UCSD-AML1 (cell line): Measurements from ENCODE around the gene ARSJ.

Experiments
- DNase-seq: peaks from one replicate; lab custom pipeline; 2025; ENCODE audit not compliant: unreplicated experiment; lab: John Stamatoyannopoulos, UW

ARSJ gene

DNA sequence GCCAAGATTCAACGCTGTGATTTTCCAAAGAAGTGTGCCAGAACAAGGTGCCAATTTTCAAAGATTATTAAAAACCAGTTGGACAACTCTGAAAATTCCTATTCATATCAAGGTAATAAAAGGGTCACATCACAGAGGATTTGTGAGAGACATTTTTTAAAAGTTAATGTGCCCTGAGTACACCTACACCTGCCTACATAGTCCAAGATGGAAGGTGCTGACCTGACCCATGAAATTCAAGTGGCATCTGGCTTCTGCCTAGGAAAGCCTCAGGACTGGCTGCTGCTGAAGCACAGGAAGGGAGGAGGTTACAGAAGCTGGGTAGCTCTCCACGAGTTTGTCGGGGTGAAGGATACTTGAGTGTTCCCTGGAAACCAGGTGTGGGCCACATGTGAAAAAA, 11.4 kb upstream of the ARSJ start:
- DNase-seq = no peak

DNA sequence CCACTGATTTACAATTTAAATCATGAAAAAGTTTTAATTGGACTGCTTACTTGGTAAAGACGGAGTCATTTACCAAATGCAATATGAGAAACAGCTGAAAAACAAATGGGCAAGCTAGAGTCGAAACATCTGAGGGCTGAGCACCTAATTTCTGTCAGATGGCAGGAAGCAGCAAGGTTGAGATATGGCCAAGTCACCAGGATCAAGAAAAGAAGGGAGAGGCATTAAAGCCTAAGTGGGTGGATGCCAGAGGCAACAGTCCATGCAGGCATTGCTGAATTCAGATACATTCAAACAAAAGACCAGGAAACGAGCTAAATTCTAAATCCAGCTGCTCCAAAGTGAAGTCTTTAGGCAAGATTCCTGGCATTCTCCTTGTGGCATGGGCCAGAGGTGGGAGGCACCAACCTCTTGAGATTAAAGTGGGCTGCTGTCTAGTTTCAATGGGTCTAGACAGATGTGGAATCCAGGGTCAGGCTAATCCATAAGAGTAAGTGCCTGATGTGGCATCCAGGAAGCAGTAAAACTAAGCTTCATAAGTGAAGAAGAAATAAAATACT, 8.0 kb upstream of the ARSJ start:
- DNase-seq = no peak

DNA sequence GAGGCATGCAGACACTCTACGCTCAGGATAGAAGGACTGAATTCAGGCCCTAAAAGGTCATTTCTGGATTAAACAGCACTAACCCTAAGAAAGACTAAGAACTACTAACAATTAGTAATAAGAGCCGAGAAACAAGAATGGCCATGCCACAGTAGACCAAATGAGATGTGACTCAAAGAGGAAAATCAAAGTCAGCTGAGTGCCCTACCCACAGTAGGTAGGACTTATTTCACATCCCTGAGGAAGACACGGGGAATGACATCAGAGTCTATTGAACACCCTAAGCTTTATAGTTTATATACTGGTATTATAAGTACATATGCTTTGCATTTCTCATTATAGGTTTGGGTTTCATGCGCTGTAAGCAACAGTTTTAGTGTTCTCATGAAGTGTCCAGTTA, 2.7 kb upstream of the ARSJ start:
- DNase-seq = no peak

DNA sequence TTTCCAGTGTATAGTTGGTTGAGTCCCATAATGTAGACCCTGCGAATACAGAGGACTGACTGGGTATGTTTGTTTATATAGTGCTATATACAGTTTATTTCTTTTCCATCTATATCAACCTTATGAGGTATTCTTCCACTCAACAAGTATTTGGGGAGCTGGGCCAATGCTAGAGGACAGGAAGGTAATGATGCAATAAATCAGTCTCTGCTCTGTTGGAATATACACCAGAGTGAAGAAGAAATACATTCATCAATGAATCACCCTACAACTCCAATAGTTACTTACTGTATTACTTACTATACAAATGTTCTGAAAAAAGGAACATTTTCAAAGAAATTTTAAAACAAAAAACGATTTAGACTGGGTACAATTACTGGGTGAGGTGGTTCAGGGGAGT, 2.1 kb upstream of the ARSJ start:
- DNase-seq = no peak

GRCh38 chr4:113979905-113980615, 613 bp upstream of the ARSJ start:
- no peak for DNase-seq

DNA sequence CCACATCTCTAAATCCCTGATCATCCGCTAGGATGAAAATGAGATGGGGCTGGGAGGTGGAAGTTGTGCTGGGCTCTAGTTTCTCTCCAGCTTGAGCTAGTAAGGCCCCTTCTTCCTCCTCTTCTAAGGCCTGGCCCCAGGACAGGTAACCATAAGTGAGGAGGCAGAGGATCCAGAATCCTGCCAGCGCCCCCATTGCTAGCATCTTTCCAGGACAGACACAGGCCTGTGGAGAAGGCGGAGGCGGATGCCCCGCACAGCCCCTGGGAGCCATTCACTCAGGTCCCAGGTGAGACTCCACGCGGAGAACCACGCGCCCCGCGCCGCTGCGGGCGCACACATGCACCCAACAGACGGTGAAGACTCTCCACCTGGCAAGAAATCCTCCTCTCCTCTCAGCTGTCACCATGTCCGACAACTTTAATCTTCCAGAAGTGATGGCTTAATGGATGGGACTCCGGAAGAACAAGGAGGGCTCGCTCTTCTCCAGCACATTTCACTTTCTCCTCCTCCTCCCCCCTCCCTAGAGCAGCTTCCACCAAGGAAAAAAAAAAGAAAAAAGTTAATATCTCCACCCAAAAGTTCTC, 793 bp downstream of the ARSJ start:
- DNase-seq = no peak

- no peak for DNase-seq
Measured at GRCh38 chr4:113978105-113978504, 1.3 kb downstream of the ARSJ start.

DNA sequence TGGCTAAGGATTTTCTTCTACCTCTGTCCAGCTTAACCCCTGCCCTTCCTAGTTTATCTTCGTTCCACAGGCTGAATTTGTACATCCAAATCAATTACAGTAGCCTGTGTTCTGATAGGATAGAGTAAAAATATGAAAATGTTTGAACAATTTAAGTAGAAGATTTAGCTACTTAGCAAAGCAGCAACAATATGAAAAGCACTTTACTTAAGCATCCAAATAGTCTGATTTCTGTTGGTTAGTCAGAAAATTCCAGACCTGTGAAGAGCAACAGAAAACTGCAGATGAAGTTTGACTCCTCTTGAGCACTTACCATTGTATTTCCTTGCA, 2.0 kb downstream of the ARSJ start:
- DNase-seq = no peak

DNA sequence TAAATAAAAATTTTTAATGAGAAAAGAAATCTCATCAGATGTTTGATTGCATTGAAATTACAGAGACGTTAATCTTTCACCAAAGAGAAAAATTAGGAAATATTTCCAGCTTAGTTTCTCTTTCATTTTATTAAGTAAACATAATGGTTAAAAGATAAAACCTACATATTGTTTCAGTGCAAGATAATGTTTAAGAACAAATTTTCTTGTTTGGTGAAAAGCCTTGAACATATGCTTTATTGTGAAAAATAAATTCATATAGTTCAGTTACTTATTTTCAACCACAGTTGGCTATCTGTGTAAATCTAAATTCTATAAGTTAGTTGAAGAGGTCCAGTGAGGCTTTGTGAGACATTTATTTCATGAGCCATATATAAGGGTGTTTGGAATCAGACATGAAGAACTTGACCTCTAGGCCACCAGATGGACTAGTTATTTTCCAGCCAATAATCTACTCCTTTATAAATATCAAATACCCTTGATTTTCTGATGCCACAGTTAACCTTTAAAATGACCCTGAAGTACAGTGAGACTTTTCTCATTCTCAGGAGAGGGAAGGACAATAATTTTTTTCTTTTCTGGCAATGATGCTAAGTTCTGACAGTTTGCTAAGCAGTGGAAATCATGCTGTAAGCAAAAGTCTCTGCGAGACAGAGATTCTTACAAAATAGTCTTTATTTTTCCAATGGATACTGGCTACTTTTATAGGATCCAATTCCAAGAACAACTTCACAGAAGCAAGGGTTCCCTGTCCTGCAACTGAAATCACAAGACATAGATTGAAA, 2.5 kb downstream of the ARSJ start:
- DNase-seq = no peak

DNA sequence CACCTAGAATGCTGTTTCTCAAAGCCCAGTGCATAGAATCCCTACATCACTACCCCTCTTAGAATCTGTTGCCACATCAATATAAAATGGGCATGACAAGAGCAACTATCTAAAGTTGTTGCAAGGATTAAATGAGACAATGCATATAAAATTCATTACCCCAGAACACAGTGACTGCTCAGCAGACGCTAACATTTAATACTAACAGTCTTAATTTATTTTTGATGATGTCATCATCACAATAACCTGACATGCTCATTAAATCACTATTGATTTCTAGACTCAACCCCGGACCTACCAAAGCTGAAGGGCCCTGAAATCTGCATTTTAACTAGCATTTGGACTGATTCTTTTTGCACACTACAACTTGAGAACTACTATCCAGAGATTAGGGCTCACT, 3.9 kb downstream of the ARSJ start:
- DNase-seq = no peak

GRCh38 chr4:113974467-113974866, 5.0 kb downstream of the ARSJ start:
- DNase-seq = no peak

DNA sequence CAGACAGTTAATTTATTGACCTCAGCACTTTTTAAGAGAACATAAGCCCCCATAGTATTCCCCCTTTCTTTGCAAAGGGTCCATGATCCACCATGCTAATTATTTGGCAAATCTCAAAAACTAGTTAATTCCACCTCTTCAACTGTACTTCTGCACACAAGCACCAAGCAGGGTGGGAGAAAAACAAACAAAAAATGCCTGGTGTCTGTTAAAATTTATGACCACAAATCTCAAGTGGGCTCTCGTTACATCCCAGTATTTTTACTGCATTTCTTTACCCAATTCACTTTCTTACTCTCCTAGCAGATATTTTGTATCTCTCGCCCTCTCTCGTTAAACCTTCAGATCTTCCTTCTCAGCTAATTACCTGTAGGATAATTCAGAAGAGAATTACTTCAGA, 6.1 kb downstream of the ARSJ start:
- DNase-seq = no peak

DNA sequence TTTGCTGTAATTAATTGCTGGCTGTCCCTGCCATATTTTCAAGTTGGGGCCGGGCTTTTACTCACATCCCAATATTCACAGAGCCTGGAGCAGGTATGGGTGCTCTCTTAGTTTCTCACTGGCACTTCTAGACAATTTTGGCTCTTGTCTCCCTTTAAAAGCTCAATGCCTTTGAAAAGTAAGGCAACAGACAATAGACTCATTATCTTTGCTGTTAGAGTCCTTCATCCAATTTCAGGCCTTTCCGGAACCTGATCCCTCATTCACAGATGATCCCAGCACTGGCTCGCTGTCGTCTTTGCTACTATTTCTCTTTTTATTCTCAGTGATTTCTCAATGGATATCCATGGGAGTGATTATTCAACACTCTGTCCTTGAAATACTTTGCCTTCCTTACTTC, 6.7 kb downstream of the ARSJ start:
- no peak for DNase-seq

GRCh38 chr4:113971706-113972360, 7.6 kb downstream of the ARSJ start:
- no peak for DNase-seq

DNA sequence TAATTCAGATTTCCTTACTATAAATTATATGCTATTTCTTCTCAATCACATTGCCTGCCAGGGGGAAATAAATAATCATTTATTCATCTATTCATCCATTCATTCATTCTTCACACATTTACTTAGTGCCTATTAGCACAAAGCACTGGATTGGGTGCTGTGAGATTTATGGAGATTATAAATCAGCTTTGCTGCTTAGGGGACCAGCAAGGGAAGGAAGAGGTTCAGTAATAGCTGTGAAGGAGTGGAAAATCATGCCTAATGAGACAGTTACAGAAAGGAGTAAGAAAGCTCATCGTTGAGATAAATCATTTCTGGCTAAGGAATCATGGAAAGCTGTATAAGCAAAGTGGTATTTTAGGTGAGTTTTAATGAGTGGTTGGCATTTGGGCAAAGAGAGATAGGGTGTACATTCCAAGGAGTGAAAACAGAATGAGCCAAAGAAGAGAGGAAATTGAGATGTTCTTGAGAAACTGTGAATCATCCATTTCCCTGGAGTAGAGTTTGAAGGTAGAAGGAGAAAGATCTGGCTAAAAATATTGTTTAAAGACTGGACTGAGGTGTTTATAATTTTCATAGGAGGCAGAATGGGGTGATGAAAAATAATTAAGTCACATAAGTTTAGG, 9.6 kb downstream of the ARSJ start:
- DNase-seq = no peak

- no peak for DNase-seq
Measured at GRCh38 chr4:113968473-113968872, 11.0 kb downstream of the ARSJ start.

DNA sequence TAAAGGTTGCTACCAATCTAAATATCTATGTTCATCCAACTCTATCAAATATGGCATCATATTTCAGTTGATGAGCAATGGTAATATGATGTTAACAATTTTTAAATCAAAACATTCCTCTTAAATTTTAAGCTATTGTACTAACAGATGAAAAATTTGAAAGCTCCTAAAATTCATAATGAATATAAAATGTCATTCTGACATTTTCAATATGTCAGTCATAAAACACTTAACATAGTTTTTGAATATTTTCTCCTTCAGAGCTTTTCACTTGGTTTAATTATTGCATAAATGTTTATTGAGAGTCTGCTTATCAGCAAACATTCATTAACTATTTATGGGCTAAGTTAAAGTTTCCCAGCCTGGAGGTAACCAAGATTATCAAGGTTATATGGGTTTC, 11.8 kb downstream of the ARSJ start:
- DNase-seq = no peak

- no peak for DNase-seq
Measured at GRCh38 chr4:113962719-113963265, 16.7 kb downstream of the ARSJ start.

DNA sequence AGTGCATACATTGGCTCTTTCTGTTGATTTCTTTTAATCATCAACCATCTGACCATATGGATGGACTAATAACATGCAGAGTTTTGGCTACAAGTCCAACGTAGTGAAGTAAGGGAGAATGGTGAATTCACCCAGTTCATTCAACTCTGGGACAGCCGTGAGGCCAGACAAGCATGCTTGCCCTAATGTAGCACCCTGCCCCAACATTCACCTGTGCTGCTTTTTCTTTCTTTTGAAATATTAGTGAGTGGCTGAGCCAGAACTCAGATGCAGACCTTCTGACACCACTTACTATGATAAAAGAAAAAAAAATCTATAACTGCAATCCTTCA, 17.5 kb downstream of the ARSJ start:
- DNase-seq = no peak

DNA sequence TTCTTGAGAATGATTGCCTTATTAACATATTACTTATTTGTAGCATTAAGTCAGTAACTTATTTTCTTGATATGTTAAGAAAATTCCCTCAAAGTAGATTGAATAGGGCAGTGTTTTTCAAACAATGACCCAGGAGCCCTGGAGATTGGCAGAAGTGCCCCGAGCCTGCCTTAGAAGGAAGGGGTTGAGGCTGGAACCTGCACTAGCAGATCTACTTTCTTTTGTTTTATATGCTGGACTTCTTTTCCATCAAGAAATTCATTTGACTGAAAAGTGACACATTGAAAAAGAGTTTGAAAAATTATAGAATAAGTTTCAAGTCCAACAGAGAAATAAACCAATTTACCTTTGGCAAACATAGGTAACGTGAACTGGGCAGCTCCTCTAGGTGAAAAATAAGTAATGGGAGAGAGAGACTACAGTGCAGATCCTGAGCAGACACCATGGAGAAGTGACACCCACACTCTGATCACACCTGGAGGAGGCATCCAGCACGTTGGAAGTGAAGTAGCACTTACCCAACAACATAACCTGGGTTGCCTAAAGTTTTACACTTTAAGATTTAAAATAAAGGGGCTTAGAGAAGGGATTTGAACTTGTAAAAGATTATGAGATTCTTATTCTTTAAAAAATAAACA, 18.6 kb downstream of the ARSJ start:
- DNase-seq = no peak

DNA sequence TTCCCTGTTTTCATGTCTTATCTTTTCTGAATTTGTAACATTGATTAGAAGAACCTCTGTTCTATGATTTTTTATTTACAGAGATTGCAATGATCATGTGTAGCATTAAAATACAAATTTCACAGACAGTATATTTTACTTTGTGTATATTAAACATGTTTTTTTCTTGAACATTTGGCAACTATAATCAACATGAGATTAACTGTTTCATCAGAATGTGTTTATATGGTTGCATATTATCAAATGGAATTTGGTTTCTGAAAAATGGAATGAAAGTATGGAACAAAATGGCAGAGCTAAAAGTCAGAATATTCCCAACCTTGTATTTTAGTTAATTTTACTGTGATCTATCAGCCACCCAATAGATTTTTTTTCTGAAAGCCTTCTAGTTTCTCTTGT, 19.9 kb downstream of the ARSJ start:
- no peak for DNase-seq
